GM23248 (cell line): Measurements from ENCODE around the gene ALPK3.

Experiments
- EZH2 ChIP-seq: fragments of 200-600 bp; sonication (generic); IDR thresholded peaks from 2 replicates; pipeline ENCODE4 v1.6.1; 2018; ENCODE audit warnings: antibody characterized with exemption, mild to moderate bottlenecking; ENCODE audit not compliant: insufficient read depth, poor library complexity, severe bottlenecking
- EZH2phosphoT487 ChIP-seq: fragments of 200-600 bp; sonication (generic); IDR thresholded peaks from 2 replicates; pipeline ENCODE4 v1.6.1; 2018; ENCODE audit warnings: antibody characterized with exemption, moderate library complexity, mild to moderate bottlenecking, low read depth; ENCODE audit not compliant: insufficient read depth

GRCh38 chr15:84821501-84822021 lies 4.4 kb downstream of the ALPK3 start:
- no peak for TF ChIP-seq EZH2
- TF ChIP-seq EZH2phosphoT487, result no peak
